ENCODE measurements around the gene STYXL1. TPM values are rescaled to one million over a fixed set of nuclear protein-coding genes. Genes with fewer than 3 reads are reported as not detected.

Gene STYXL1, protein sequence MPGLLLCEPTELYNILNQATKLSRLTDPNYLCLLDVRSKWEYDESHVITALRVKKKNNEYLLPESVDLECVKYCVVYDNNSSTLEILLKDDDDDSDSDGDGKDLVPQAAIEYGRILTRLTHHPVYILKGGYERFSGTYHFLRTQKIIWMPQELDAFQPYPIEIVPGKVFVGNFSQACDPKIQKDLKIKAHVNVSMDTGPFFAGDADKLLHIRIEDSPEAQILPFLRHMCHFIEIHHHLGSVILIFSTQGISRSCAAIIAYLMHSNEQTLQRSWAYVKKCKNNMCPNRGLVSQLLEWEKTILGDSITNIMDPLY
- total RNA-seq (2022; extraction: Qiagen RNA extraction) = 43.8 to 50.8 TPM (median 47.0 TPM) in 5 replicates

DNA sequence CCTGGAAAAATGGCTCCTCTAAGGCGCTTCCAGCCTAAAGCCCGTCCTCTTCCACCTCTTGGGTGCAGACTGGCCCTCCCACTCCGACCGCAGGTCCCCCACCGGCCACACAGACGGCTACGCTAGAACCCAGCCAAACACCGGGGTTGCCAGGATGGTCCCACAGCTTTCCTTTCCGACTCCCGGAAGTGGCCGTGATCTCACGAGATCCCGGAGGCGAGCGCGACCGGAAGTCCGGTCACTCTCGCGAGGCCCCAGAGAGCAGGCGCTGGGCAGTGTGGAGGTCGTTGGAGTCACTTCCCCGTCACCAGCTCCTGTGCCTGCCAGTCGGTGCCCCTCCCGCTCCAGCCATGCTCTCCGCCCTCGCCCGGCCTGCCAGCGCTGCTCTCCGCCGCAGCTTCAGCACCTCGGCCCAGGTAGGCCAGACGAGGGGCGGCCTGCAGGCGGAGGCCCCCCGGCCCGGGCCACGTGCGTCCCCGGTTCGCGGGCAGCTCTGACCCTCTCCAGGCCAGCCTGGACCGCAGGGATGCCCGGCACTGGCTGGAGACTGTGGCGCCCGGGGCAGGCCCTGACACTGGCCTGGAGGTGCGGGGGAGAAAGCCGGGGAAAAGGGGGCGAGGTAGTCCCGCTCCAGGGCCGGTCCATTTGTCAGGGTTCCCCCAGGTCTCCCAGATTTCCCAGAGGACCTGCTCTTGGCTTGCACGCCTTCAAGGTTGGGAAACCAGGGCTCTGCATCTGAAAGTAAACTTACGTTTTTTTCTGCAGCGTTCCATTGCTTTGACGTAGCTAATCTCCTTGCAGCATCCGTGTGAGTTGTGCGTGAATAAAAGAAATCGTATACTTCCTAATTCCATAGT, at the start of gene STYXL1, which contains the start of gene MDH2:
TSS of gene STYXL1 (minus strand) at position 190 of the 857 bp plus-strand sequence. CDS start 17,477 bp downstream, outside the sequence.
TSS of gene MDH2 (plus strand) at position 296 of the 857 bp plus-strand sequence. CDS start at position 351, 55 bp downstream.

DNA sequence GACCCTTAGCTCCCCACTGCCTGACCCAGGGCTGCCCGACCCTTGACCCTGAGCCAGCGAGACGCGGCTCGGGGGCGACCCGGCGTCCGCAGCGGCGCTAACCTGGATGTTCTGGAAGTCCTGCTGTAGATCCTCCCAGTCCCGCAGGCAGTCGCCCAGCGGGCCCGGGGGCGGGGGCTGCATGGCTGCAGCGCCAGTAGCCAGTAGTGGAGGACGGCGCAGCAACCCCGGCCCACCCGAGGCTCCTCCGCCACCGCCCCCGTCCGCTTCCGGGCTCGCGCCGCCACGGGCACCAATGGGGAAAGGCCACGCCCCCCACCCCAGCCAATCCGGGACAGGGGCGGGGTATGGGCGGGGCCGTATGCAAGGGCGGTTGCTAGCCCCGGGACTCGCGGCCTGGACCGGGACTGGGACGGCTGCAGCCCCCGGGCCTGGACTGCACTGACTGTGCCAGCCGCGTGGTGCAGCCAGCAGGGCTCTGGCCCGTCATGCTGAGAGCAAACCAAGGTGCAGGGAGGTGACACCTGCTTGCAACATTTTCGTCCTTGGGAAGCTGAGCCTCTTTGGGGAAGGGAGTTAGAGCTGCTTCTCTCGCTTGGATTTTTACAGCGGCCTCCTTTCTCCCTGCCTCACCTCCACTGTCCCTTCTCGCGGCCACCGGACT, 53.3 kb downstream of the STYXL1 start, which contains the start of gene TMEM120A:
TSS of gene TMEM120A (minus strand) at position 208 of the 664 bp plus-strand sequence. CDS start at position 183, 25 bp downstream.

Other genes starting within 250 kb of the STYXL1 start
- gene CCL24, start 234.2 kb downstream of the STYXL1 start, total RNA-seq (2022; extraction: Qiagen RNA extraction) = not detected in 5 replicates
- gene RHBDD2, start 169.0 kb downstream of the STYXL1 start, total RNA-seq (2022; extraction: Qiagen RNA extraction) = 73.7 to 95.1 TPM (median 91.9 TPM) in 5 replicates
- 101 to 167 TPM (median 157 TPM) in 5 replicates for gene POR, start 132.8 kb downstream of the STYXL1 start, total RNA-seq (2022; extraction: Qiagen RNA extraction)
- 37.7 to 48.3 TPM (median 45.4 TPM) in 5 replicates for gene TMEM120A, start 53.4 kb downstream of the STYXL1 start, total RNA-seq (2022; extraction: Qiagen RNA extraction)
- gene MDH2, start 106 bp upstream of the STYXL1 start, total RNA-seq (2022; extraction: Qiagen RNA extraction) = 337 to 442 TPM (median 409 TPM) in 5 replicates
- 9.5 to 13.5 TPM (median 11.7 TPM) in 5 replicates for gene SRRM3, start 153.9 kb upstream of the STYXL1 start, total RNA-seq (2022; extraction: Qiagen RNA extraction)